GM18519 (cell line): ENCODE data around the gene E2F3.

Experiments used
- ATAC-seq: cut with Tn5 transposase; IDR thresholded peaks from one replicate; pipeline ENCODE4 v1.9.1; 2021; ENCODE audit warnings: mild to moderate bottlenecking, moderate library complexity; ENCODE audit not compliant: unreplicated experiment, low FRiP score

E2F3 gene

GRCh38 chr6:20400456-20401204 is 1.0 kb upstream of the E2F3 start:
- ATAC-seq, result no peak

- ATAC-seq, result no peak
Measured at GRCh38 chr6:20402092-20402341, 338 bp downstream of the E2F3 start.

- no peak for ATAC-seq
Measured at GRCh38 chr6:20402342-20403069, 827 bp downstream of the E2F3 start.

- peak; percentile 39 for ATAC-seq
Measured at GRCh38 chr6:20403070-20403765, 1.5 kb downstream of the E2F3 start.

- peak; percentile 0 for ATAC-seq
Measured at GRCh38 chr6:20403766-20404640, 2.3 kb downstream of the E2F3 start.

GRCh38 chr6:20404641-20405032 is 3.0 kb downstream of the E2F3 start:
- ATAC-seq, result peak; percentile 22

GRCh38 chr6:20408851-20409250 is 7.2 kb downstream of the E2F3 start:
- ATAC-seq, result no peak

GRCh38 chr6:20409427-20409971 is 7.8 kb downstream of the E2F3 start:
- ATAC-seq, result peak; percentile 85

- no peak for ATAC-seq
Measured at GRCh38 chr6:20411544-20411943, 9.9 kb downstream of the E2F3 start.

GRCh38 chr6:20411953-20412681 is 10.4 kb downstream of the E2F3 start:
- ATAC-seq, result no peak

GRCh38 chr6:20412682-20413073 is 11.0 kb downstream of the E2F3 start:
- no peak for ATAC-seq

- no peak for ATAC-seq
Measured at GRCh38 chr6:20413826-20414225, 12.1 kb downstream of the E2F3 start.

GRCh38 chr6:20414711-20415110 is 13.0 kb downstream of the E2F3 start:
- ATAC-seq, result no peak

GRCh38 chr6:20415304-20415703 is 13.6 kb downstream of the E2F3 start:
- ATAC-seq, result no peak

GRCh38 chr6:20415712-20416454 is 14.2 kb downstream of the E2F3 start:
- ATAC-seq, result no peak

GRCh38 chr6:20416567-20417345 is 15.1 kb downstream of the E2F3 start:
- ATAC-seq, result no peak

GRCh38 chr6:20417819-20418218 is 16.1 kb downstream of the E2F3 start:
- peak; percentile 54 for ATAC-seq
